Dedifferentiated amniotic fluid mesenchymal stem cell (primary cell): Measurements from ENCODE around the gene EGFL8.
A peak's percentile ranks its signal among the peaks of the same experiment; 100 is the strongest.
"Not testable (repeated sequence)": the region's sequence is repeated elsewhere in the genome, so short reads cannot be mapped to it uniquely, and the experiment has no call there.

Experiments
- DNase-seq: peaks from one replicate; pipeline ENCODE4 v3.0.0-alpha.2; 2016; ENCODE audit errors: extremely low spot score

EGFL8 gene

DNA sequence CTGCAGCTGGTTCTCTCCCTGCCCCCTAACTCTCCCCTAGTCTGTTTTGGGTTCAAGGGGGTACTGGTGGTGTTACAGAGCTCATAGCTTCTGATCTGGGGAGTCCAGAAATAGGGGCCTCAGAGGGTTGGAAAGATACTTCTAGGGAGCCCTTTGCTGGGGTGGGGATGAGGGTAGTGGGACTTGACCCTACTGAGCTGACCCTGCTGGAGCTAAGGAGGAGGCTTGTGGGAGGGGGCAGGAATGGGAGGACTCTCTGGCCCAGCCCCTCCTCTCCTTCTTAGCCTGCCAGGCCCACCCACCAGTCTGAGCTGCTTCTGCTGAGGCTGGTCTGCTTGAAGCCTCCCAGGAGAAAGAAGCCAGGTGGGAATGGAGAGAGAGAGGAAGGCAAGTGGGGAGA is at the start of gene EGFL8:
Gene EGFL8, plus strand, starts transcription at position 301 of the 400 bp plus-strand sequence. CDS start 1,571 bp downstream, outside the sequence.
- no peak for DNase-seq

- no peak for DNase-seq
Observed at GRCh38 chr6:32114796-32115195, 49.6 kb upstream of the EGFL8 start.

GRCh38 chr6:32115623-32116022 is 48.8 kb upstream of the EGFL8 start:
- DNase-seq = no peak

- DNase-seq = no peak
Observed at GRCh38 chr6:32116674-32117073, 47.7 kb upstream of the EGFL8 start.

GRCh38 chr6:32117461-32117860 is 46.9 kb upstream of the EGFL8 start:
- no peak for DNase-seq

DNA sequence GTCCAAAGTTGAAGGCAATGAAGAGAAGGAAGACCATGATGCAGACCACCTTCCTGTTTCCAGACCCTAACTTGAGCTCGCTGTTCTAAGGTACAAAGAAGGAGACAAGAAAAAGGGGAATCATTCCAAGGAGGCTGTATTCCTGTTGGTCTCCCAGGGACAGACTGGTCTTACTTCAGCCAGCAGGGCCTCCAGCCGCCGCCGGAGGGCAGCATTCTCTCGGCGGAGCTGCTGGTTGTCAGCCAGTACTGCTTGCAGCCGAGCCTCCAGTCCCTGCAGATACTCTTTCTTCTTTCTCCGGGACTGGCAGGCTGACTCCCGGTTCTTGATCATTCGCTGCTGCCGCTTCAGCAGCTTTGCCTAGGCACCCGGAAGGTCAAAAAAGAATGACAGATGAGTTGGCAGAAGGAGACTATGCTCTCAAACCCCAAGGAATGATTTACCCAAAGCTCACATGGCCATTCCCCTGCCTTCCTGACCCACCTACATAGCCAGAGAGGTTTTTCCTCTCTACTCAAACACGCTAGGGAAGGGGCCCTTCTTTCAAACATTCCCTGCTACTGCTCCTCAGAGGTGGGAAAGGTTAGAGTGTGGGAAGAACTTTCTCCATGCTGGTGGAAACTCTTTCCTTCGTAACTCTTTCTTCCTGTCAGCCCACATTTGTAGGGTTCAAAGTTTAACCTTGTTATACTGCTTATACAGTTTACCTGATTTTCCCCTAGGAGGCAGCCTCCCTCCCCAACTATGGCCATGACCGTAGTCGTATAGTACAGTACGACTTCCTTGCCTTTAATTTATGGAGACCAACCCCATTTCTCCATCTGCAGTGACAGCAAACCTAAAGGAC is 45.4 kb upstream of the EGFL8 start:
- peak; percentile 82 for DNase-seq

GRCh38 chr6:32120573-32121059 is 43.8 kb upstream of the EGFL8 start:
- no peak for DNase-seq

DNA sequence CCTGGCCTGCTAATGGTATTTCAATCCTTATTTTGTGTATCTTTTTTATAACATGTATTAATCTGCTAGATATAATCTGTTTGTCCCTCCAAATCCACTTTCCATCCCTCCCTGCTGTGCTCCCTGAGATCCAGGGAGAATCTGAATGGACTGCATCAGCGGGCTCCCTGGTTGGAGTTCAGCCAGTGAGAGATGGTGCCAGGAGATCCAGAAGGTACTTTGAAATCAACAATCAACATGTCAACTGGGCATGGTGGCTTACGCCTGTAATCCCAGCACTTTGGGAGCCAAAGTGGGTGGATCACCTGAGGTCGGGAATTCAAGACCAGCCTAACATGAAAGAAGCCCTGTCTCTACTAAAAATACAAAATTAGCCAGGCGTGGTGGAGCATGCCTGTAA is 40.7 kb upstream of the EGFL8 start:
- no peak for DNase-seq

DNA sequence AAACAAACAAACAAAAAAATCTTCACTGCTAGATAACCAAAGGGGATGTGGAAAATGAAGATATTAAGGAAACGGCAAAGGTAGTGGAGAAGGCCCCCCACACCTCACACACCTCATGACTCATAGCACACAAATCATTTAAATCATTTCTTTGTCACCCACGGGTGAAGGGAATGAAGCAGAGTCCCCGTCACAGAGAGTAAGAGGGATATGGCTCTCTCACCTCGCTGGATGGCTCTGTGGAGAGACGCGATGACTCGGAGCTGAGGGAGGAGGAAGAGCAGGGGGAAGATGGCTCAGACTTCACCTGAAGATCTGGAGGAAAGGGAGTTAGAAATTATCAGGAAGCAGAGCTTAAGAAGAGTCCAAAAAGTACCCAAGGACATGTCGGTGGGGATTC is 37.5 kb upstream of the EGFL8 start:
- no peak for DNase-seq

DNA sequence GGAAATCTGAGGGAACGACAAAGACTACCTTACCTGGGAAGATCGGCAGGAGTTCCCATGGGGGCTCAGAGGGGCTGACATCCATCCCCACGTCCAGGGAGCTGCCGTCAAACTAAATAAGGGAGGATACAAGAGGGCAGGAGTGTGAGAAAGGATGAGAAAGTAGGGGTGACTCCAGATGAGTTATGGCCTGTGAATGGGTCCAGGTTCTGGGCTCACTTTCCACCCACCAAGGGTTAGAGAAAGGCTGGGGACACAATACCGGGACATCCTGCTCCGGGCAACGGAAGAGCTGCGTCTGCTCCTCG is 37.0 kb upstream of the EGFL8 start:
- DNase-seq = no peak

DNA sequence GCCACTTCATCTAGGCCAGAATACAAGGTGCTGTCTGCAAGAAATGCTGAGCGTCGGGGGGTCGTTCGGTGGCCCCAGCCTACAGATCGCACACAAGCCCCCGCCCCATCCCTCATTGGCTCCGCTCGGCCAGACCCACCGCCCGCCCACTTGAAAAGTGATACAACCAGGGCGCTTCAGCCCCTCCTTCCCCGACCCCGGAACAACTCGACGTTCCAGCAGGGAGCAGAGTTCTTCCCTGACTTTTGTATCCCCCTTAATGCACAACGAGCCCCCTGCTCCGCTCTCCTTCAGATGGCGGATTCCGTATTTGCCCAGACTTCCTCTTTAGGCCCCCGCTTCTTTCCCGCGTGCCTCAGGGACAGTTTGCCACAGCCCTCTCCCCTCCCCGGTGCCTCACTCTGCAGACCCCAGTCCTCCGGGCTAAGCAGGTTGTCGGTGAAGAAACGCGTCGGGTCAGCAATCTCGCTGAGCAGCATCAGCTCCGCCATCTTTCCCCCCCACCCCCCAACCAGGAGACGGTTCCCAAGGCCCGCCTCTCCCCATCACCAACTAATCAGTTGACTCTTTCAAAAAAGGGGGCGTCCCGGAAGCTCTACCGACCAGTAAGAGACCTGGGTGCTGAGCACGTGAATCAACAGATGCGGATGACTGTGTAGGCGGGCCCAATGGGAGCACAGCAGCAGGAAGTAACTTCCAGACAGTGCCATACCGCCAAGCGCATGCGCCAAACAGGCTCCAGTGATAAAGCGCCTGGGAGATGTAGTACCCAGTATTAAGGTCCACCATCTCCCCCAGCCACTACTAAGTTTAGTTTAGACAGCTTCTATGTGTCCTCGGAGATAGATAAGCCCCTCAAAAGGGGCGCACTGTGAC is 36.4 kb upstream of the EGFL8 start, which contains the start of gene ATF6B:
Gene ATF6B, minus strand, starts transcription at position 530 of the 876 bp plus-strand sequence. Its CDS starts 39 bp downstream, at position 491.
- peak; percentile 100 for DNase-seq

DNA sequence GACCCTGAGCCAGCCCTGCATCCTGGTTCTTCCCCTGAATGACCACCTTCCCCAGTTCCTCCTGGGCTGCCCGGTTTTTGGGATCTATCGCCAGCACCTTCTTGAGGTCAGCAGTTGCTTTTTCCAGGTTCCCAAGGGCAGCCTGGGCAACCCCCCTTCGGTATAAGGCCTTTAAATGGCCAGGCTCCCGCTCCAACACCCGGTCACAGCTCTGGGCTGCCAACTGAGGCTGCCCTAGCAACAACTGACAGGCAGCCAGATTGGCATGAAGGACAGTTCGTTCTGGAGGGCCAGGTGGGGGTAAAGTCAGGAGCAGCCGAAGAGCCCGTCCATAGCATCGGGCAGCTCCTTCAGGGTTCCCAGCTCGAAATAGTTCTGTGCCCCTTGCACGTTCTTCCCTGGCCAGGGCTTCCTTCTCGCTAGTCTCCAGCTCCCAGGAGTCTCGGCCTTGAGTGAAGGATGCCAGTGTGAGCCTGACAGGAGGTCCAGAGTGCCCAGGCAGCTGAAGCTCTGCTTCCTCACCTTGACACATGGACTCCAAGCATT is 35.6 kb upstream of the EGFL8 start:
- DNase-seq = no peak

DNA sequence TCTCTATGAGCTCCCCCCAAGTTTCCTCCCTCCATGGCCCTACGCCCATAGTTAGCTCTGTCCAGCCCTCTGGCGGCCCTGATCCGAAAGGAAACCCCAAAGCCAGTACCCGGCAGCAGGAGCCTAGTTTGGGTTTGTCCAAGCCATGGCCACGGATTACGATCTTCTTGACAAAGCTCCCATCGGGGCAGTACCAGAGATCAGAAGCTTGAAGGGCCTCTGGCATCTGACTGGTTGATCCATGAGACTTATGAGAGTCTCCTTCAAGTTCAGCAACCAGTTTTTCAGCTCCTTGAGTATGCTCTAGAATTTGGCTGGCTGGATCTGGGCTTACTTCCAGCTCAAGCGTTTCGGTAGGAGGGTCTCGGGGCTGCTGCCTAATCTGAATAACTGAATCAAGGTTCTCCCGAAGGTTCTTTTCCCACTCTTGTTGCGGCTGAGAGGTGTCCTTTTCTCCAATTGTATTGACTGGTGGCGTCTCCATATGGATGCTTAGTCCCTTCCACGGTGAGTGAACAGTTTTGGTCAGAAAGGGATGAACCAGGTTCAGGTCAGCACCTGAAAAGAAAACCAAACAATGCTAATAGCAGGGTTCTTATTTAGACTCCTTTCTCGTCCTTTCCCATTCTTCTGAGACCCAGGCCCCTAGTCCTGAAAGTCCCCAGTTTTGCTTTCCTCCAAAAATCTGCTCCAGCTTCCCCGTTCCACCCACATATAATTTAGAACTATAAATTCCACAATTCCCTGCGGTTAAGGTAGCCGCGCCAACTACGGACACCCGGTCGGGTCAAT is 34.9 kb upstream of the EGFL8 start:
- peak; percentile 45 for DNase-seq

- DNase-seq = no peak
Observed at GRCh38 chr6:32131439-32131948, 32.9 kb upstream of the EGFL8 start.

GRCh38 chr6:32132110-32132509 is 32.3 kb upstream of the EGFL8 start:
- DNase-seq = no peak

DNA sequence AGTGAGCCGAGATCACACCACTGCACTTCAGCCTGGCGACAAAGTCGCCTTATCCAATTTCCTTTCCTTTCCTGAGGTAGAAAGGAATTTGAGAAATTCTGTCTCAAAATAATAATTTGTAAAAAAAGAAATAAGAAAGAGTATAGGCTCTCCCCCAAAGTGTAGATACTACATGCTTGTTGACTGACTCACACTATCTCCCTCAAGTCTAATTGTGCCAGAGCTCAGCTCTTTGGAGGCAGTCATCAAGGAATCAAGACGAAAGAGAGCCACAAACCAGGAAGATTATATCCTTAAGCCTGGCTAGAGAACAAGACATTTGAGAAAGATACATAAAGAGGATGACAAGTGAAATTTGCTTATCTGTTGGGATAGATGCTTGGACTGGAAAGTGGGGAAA is 30.6 kb upstream of the EGFL8 start:
- no peak for DNase-seq

- DNase-seq = no peak
Observed at GRCh38 chr6:32137454-32137853, 26.9 kb upstream of the EGFL8 start.

DNA sequence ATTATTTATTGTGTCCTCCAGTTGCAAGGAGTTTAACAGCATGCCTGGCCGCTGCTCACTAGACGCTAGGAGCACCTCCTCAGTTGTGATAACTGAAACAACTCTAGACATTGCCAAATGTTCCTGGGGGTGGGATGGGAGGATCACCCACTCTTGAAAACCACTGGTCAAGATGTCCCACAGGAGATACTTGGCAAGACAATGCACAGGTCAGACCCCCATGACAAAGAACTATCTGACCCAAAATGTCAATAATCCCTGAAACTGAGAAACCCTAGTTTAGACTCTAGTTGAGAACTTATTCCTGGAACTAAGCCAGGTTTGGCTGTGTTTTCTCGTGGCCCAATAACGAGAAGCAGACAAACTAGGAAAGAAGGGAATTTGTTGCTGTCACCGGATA is 24.8 kb upstream of the EGFL8 start:
- no peak for DNase-seq

- no peak for DNase-seq
Observed at GRCh38 chr6:32140420-32141046, 23.9 kb upstream of the EGFL8 start.

GRCh38 chr6:32144238-32144637 is 20.2 kb upstream of the EGFL8 start:
- DNase-seq = not testable (repeated sequence)

GRCh38 chr6:32146287-32146686 is 18.1 kb upstream of the EGFL8 start:
- no peak for DNase-seq
